NCI-H524 (cell line): ENCODE measurements around the gene LPCAT1.
A peak's percentile ranks its signal among the peaks of the same experiment; 100 is the strongest.
"Not testable (repeated sequence)": the region's sequence is repeated elsewhere in the genome, so short reads cannot be mapped to it uniquely, and the experiment has no call there.

Source experiments
- DNase-seq, 2 experiments: peaks; one replicate each; lab custom pipeline; 2025; lab: John Stamatoyannopoulos, UW

LPCAT1 gene

DNA sequence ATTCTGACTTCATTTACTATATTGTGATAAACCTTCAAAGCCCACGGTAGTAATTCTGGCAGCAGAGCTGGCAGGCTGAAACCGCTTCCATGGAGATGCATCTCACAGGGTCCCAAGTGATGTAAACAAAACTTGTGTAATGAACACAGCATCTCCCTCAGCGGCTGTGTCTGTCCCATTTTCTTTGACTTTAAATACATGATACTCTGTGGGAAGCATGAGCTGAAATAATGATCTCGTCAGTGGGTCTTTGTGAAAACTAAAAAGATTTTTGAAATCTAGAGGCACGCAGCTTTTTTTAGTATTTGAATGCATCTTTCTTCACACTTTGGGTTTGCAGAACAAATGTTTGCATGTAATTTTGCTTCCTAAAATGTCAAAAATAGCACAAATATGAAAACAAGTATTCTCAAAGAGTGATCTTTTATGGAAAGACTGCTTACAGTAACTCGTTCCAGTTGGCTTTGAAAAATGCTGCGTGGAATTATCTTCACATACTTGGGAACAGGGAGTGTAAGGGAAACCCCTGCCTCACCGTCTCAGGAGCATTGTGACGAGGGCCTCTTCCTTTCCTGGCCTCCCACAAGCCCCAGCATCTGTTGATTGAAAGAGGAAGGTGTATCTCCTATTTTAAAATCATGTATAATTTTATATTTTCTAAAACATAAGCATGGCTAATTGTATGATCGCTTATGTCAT is 18.1 kb upstream of the LPCAT1 start:
- no peak for DNase-seq

DNA sequence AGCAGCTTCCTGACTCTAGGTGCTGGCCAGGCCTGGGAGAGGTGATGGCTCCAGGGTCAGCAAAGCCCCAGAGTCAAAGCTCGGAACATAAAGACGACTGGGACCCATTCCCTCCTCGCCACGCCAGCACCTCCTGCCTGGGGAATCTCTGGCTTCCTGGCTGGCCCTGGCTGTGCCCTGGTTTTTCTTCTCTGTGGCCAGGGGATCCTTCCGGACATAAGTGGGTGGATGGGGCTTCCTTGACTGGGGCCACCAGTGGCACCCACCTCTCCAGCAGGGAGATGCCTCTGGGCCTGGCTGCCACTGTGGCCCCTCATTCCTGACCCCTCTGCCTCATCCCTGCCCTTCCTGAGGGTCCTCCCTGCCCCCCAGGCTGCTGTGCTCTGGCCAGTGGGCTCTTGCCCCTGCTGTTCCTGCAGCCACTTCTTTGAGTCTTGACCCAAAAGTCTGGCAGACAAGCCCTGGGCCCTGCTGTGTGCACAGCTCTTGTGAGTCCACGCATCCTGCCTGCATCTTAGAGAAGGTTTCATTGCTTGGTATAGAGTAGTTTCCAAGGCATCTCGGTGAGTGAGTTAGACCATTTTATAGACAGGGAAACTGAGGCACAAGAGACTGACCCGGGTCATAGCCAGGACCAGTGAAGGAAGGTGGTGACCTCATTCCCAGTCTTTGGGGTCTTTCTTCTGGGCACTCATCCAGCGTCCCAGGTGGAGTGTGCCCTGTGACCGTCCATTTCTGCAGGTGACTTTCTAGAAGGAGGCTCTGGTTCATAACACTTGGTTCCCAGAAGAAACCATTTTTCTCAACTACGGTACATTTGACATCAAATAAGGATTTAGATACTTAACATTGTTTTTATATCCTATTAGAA is 17.3 kb upstream of the LPCAT1 start:
- DNase-seq, result no peak

DNA sequence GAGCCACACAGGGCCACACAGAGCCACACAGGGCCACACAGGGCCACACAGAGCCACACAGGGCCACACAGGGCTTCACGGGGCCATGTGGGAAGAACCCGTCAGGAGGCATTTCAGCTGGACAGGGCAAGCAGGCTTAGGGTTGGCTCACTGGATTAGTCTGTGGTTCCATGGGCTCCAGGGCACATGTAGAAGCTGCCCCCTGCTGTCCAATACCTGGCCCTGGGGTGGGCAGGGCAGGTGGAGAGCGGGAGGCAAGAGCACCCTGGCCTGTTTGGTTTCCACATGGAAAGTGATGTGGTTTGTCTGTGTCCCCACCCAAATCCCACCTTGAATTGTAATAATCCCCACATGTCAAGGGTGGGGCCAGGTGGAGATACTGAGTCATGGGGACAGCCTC is 16.4 kb upstream of the LPCAT1 start:
- DNase-seq, result no peak

DNA sequence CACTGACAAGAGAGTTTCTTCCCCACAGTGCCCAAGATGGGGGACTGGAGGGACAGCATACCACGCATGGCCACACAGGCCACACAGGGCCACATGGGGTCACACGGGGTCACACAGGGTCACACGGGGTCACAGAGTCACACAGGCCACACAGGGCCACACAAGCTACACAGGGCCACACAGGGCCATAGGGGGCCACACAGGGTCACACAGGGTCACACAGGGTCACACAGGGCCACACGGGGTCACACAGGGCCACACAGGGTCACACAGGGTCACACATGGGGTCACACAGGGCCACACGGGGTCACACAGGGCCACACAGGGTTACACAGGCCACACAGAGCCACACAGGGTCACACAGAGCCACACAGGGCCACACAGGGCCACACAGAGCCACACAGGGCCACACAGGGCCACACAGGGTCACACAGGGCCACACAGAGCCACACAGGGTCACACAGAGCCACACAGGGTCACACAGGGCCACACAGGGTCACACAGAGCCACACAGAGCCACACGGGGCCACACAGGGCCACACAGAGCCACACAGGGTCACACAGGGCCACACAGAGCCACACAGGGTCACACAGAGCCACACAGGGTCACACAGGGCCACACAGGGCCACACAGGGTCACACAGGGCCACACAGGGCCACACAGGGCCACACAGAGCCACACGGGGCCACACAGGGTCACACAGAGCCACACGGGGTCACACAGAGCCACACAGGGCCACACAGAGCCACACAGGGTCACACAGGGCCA is 15.8 kb upstream of the LPCAT1 start:
- not testable (repeated sequence) for DNase-seq

DNA sequence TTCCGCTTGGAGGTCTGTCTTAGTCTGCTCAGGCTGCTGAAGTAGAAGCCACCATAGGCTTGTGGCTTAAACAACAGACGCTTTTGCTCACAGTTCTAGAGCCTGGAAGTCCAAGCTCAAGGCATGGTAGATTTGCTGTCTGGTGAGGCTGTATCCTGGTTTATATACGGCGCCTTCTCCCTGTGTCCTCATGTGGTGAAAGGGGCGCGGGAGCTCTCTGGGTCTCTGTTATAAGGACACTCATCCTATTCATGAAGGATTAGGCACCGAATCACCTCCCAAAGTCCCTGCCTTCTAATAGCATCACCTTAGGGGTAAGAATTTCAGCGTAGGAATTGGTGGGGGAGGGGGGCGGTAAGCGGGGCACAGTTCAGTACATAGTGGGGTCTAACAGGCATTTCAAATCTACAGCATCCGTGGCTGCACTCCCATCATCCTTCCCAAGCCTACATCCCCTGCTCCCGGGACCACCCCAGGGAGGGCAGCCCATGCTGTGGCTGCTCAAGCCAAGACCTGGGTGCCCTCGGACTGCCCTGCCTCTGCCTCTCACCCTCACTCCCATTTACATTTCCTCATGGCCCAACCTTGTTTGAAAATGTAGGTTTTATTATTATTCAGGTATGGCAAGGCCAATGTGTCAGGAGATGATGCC is 15.1 kb upstream of the LPCAT1 start:
- no peak for DNase-seq

DNA sequence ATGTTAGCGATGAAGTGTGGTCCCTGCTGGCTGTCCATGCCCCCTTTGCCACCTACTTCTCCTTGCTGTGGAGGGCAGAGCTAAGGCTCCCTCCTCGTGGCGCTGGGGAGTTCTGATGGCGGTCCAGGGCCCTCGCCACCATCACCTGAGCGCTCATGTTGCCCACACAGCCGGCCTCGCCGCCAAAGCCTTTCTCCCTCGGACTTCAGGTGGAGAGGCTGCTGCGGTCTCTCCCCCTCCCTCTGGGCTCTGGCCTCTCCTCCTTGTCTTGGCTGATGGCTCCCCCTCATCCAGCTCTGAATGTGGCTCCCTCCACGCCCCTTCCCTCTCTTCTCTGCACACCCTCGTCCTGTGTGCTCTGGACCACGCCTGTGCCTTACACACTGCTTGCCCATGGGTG is 14.5 kb upstream of the LPCAT1 start:
- DNase-seq, result no peak

DNA sequence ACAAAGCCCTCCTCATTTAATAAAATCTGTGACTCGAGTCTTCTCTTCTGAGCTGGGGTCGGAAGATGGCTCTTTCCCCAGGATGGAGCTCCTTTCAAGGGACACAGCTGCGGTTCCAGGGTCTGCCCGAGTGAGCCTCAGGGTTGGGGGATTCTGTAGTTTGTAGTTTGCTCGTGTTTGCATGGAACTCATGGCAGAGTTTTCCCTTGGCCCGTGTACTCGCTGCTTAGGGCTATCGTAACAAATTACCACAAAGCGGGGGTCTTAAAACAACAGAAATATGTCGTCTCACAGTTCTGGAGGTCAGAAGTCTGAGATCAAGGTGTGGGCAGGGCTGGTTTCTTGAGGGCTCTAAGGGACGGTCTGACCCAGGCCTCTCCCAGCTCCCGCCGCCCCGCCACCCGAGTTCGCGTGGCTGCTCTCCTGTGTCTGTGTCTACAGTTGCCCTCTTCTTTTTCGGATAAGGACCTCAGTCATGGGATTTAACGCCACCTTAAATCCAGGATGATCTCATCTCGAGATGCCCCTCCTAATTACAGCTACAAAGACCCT is 13.9 kb upstream of the LPCAT1 start:
- DNase-seq, result no peak

DNA sequence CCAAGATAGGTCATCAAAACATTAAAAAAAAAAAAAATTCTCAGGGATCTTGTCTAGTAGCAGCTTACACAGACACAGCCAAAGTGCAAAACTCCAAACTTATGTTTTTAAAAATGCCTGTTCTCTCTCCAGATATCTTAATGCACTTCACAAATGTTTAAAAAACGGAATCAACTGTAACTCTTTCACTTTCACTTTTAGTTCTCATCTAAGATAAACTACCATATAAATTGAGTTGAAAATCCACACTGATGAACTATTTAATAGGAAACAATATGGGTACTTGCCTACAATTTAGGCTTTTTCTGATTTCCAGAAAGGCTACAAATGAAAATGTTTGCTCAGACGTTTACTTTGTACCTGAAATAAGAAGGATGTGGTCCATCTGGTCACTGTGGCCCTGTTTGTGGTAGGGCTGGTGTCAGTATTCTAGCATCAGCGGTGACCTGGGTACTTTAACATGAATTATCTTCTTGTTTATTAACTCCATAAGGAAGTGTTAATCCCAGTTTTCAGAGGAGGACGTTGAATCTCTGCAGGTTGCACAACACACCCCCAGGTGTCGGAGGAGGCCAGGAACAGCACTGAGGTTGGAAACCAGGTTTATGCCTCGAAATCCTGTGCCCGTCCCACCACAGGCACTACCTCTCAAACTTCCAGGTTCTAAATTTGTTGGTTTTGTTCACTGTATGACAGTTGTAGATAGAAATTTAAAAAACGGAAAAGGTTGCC is 13.3 kb upstream of the LPCAT1 start:
- no peak for DNase-seq

DNA sequence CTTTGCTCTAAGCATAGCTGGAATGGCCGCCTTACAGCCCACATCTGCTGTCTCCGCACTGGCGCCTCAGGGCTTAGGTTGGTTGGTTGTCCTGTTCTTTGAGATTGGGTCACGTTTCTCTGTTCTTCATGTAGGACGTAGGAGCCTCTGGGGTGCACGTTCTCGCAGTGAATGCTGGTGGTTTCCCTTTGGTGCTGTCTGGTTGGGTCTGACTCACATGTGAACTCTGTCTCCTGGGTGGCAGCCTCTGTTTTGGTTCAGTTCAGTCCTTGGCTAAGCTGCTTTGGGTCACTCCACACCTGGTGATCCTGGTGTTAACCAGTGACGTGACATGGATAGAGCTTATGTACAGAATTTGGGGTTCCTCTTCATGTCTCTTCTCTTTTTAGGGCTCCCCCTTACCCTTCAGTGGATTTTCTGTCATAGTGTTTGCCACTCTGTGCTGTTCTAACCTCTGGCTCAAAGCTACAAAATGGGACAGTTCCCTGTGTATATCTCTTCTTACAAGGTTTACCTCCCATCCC is 12.6 kb upstream of the LPCAT1 start:
- no peak for DNase-seq

DNA sequence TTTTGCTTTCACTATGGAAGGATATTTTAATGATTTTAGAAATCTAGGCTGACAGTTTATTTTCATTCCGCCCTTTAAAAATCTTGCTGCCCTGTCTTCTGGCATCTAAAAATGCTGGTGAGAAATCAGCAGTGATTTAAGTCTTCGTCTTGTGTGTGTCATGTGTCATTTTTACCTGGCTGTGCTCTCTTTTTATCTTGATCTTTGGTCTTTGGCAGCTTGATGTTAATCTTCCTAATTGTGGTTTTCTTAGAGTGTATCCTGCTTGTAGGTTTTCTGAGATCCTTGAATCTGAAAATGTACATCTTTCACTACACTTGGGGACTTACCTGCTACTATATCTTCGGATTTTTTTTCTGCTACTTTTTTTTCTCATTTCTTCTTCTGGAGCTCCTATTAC is 11.9 kb upstream of the LPCAT1 start:
- no peak for DNase-seq

DNA sequence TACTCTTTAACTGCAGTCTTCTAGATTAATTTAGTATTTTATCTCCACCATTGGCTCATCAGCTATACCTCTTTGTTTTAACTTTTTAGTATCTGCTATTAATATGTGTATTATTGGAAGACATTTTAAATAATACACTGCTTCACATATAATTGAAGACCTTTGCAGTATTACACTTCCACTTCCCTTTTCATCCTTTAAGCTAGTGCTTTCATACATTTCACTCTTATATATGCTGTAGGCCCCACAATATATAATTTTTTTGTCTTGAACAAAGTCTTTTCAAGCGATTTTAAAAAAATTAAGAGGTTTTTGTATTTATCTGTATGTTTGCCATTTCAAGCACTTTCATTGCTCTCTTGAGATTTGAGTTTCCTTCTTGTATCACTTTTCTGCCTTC is 8.6 kb upstream of the LPCAT1 start:
- no peak for DNase-seq

DNA sequence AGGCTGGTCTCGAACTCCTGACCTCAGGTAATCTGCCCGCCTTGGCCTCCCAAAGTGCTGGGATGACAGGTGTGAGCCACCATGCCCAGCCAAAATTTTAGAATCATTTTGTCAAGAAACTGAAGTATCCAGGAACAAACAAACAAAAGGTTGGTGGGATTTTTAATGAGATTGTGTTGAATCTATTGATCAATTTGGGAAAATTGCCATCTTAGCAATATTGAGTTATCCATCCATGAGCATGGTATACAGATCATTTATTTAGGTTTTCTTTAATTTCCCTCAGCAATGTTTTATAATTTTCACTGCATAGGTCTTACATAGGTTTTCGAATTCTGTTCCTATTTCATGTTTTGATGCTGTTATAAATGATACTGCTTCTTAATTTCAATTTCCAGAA is 5.7 kb upstream of the LPCAT1 start:
- no peak for DNase-seq

DNA sequence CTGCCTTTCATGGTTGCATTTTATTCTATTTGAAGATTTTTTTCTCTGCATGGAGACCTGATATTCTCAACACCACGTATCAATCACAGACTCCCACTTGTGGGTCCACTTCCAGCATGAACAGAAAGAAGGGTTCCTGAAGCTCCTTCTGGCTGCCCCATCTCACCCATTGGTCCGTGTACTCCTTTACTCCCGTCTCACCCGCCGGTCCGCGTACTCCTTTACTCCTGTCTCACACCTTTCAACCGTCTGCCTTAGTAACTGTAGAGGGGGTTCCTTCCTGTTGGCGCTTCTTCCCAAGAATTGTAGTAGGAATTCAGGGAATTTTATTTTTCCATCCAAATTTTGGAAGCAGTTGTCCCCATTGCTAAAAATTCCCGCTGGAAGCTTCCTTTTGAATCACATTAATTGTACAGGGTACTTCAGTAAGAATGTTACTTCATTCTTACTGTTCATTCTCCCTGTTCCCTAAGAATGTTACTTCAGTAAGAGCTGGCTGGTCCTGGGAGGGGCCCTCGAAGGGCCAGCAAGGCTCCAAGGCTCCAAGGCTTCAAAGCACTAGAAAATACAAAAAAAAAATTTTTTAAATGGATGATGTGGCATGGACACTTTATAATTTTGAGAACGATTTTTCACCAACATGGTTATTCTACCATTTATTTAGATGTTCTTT is 3.9 kb upstream of the LPCAT1 start:
- no peak for DNase-seq

DNA sequence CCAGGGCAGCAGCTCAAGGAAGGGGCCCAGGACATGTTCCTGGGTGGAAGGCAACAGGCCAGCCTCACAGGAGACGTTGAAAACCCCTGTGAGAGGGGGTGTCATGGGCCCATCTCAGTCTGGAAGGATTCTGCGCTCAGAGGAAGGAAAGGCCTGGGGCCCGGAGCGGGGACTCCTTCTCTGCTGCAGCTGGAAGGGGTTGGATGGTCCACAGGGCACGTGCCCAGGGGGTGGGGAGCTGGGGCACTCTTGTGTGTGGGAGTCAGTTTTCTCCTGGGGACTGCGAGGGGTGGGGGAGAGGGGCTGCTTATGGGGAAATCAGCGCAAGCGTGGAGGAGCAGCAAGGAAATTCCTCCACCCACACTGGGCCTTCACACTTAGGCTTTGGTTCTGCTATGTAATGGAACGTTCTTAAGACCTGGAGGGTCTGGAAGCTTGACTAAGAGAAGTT is 2.9 kb upstream of the LPCAT1 start:
- DNase-seq, result no peak

DNA sequence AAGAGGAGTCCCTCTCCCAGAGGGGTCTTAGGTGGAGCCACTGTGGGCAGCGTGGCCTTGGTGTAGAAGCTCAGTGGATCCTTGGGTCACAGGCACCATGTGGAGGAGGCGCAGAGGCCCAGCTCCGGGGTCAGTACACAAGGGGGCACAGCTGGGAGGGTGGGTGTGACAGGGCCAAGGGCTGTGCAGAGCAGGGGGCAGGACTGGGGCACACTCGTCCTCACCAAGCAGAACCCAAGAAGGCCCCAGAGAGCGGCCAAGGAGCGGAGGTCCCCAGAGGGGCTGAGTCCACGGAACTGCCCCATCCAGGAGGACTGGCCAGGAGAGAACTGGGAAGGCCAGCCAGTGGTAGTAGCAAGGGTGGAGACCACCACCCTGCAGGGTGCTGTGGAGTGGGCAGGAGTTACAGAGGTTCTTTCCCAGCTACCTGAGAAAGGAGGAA is 2.5 kb upstream of the LPCAT1 start:
- no peak for DNase-seq

DNA sequence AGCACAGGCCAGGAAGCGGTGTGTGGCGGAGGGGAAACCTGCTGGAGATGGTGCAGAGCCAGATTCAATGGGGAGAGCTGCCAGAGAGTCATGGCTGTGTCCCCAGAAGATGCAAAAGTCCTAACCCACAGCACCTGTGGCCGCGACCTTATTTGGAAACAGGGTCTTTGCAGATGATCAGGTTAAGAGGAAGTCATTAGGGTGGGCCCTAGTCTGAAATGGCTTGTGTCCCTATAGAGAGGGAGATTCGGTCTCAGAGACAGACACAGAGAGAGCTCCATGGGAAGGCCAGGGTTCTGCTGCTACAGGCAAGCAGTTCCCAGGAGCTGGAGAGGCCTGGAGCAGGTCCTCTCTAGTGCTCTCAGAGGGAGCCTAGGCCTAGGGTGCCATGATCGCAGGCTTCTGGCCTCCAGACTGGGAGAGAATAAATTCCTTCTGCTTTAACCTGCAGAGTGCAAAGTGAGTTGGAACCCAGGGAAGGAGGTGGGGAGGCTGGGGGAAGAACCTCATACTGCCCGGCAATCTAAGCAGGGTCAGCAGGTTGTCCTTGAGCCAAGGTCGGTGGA is 1.9 kb upstream of the LPCAT1 start:
- no peak for DNase-seq

DNA sequence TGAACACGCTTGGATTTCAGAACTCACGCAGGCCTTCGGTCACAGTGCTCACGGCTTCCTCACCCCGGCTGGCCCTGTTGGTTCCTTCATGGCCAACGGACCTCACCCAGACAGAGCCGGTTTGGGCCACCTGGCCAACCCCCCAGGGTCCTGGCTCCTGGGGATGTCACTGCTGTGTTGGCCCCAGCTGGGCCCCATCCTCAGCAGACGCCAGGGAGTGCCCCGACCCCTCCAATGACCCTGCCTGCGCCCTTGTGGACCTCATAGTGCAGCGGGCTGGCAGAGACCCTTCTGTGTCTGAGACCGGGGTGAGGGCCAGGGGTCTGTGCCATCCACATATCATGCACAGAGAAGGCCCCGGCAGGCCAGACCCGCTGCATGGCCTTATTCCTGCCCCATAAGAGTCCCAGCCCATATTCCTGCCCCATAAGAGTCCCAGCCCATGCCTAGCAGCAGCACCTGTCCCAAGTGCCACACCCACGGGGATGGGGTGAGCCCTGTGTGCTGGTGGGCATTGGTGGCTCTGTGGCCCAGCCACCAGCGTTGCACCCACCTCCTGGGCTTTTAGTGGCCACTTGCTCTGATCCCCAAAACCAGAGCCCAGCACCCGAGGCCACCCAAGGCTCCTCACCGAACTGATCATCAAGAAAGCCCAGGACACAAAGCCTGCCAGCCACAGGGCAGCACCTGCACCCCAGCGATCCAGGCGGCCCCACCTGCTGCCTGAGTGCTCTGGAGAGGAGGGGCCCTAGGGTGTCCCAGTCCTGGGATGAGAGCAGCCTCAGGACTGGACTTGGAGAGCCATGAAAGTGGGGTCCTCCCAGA is 1.3 kb upstream of the LPCAT1 start:
- no peak for DNase-seq

DNA sequence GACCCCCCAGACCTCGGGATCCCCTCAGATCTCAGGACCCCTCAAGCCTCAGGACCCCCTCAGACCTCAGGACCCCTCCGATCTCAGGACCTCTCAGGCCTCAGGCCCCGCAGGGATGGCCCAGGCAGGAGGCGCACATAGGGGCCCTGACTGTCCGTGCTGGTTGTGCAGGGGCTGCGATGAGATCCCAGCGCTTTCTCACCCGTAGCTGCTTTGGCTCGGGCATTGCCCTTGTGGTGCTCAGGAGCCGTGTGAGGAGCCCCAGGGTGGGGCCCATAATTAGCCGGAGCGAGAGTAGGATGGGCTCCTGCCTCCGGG is 680 bp upstream of the LPCAT1 start:
- no peak for DNase-seq

DNA sequence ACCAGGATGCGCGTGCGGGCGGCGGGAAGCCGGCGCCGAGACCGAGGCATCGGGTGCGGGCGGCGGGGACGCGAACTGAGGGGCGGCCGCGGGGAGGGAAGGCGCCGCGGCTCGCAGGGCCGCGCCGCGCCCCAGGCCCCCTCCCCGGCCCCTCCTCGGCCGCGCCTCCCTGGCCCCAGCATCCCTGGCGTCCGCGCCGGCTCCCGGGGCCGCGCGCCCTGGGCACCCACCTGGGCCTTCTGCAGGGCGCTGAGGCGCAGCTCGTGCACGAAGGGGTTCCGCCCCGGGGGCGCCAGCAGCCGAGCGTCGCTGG is 324 bp downstream of the LPCAT1 start:
- peak in 1 of 2 experiments; percentile 59 for DNase-seq
